NCI-H1092 treated with DMSO at 0.1 percent for 48 hours (cell line): ENCODE data around the gene WNT7B.

Experiments
- DNase-seq: peaks from one replicate; lab custom pipeline; 2025; lab: John Stamatoyannopoulos, UW

WNT7B gene

GRCh38 chr22:45906946-45907345, 70.0 kb downstream of the WNT7B start:
- no peak for DNase-seq

DNA sequence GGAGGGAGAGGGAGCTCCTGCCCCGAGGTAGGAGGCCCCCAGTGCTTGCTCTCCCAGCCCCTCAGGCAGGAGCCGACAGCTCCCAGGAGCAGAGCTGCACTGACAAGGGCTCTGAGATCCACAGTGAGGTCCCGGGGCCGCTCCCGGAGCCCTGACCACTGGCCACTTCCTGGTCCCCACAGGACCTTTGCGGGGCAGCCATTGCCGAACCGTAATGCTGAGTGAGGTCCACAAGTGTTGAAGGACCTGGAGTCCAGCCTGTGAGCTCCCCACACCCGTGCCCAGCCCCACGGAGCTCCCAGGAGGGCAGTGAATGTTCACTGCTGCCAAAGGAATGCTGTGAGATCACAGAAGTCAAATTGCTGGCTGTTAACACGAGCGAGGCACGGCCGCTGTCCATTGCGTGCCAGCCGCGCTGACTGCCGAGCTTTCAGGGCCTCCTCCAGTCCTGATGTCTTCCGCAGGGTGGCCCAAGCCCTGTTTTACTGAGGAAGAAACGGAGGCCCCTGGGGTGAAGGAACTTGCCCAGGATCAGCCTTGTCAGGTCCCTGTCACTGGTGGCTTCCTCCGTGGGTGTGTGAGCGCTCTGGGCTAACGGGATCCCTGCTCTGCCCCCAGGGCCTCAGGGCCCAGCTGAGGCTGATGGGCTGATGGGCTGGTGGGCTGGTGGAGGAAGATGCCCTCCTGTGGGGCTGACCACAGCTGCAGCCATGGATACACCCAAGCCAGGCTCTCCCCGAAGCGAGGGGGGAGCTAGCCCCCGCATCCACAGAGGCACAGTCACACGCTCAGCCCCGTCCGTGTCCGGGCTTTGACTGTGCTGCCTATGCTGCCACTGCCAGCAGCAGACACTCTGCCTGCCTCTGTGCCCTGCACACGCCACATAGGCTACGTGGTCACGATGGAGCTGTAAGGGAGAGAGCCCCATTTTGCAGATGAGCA, 70.8 kb downstream of the WNT7B start:
- DNase-seq = no peak

- DNase-seq = no peak
Measured at GRCh38 chr22:45905326-45905923, 71.5 kb downstream of the WNT7B start.

GRCh38 chr22:45904236-45904635, 72.7 kb downstream of the WNT7B start:
- no peak for DNase-seq

DNA sequence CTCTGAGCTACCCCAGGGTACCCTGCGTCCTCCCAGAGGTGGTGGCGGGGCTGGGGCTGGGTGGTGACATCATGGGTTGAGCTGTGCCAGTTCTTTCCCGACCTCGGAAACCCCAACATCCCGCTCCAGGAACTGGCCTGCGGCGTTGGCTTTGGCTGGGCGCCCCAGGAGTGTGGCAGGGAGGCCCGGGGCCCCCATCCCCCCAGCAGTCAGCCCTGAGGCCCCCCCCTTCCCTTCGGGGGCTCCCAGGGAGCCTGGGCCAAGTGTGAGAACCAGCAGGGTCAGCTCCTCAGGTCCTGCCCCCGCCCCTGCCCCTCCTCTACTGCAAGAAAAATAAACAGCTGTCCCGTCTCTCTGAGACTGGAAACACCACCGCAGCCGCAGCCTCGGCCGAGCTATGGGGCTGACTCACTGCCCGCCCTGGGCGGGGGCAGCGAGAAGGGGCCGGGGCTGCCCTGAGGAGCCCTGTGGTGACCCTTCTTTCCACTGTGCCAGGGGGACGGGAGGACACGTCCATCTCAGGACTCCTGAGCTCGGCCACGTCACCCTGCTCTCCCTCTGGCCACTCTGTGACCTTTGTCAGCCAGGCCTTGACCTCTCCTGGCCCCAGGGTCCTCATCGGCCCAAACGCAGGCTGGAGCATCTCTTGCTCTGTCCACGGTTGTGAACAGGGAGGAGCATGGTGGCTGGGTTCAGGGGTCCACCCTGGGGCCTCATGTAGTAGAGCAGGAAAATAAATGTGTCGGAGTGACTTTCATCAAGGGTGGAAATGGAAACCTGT, 73.4 kb downstream of the WNT7B start:
- DNase-seq = no peak

DNA sequence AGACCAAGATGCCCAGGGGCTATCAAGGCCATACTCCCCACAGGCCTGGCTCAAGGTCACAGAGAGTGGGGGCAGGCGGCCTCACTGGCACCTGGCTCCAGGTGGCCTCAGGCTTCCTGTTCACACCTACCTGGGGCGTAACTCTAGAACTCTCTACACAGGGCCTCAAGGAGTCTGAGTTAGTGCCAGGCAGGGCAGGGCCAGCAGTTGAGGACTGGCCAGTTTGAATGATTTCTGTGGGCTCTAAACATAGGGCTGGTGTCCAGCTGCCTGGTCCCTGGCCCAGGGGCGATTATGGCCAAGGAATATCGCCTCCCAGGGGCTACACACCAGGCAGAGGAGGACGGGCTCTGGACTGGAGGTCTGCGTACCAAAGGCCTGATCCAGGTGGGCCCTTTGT, 79.2 kb downstream of the WNT7B start:
- no peak for DNase-seq

DNA sequence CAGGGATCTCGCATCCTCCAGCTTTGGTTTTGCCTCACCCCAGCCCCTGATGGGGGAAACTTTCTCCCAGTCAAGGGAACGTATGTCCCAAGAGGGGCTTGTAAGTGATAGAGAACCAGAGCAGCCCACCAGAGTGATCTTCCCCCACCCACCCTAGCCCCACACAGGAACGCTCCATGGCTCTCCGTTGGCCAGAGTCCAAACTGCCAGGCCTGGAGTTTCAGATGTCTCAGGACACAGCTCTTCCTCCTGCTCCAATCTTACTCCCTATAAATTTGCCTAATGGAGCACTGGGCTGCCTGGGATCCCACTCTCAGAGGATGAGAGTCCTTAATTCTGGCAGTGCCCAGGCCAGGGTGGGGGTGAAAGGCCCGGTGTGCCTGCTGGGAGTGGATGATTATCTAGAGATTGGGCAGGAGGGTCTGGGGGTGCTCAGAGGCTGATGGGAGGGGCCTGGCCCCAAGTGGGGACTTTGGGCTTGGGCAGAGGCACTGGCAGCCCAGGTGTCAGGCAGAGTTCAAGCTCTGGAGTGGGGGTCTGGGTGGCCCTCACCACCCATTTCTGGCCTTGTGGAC, 79.9 kb downstream of the WNT7B start:
- DNase-seq = no peak

GRCh38 chr22:45896153-45896951, 80.6 kb downstream of the WNT7B start:
- no peak for DNase-seq

GRCh38 chr22:45895436-45896152, 81.4 kb downstream of the WNT7B start:
- no peak for DNase-seq

DNA sequence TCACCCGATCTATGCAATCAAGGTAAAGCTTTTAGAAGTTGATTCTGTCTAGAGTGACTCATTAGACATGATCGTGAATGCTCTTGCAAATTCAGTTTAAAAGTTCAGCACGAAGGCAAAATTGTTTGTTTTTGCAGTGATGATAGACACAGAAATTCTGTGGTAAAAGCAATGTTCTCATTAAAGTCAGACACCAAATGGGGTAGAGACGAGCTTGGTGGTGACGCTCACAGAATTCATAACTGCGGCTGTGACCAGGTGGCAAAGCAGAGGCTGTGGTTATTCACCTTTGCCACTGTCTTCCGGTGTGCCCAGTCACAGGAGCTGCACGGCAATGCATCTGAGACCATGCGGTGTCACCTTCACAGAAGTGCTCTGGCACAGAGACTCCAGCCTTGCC, 83.4 kb downstream of the WNT7B start:
- no peak for DNase-seq

GRCh38 chr22:45892681-45893461, 84.1 kb downstream of the WNT7B start:
- no peak for DNase-seq

DNA sequence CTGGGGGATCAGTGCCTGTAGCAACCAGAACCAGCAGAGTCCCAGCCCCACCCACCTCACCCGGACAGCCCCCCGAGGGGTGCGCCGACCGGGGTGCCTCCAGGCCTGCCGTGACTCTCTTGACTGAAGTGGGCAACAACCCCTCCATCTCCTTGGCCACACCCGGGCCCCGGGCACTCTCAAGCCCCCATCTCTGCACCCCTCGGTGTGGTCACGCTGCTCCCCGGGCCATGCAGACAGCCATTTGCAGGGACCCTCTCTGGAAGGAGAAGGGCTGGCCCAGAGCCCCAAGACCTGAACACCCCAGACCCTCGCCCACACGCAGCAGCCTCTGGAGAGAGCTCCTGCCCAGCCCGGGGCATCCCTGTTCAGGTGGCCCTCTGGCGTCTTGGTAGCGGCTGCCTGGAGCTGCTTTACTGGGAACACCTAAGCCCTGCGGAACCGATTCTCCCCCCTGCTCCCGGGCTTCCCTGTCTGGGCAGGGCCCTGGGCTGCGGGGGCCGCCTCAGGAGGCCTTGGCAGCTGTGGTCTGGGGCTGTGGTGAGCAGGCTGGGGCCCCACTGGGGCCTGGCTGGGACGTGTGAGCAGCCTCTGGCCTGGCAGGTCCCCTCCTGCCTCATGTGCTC, 84.9 kb downstream of the WNT7B start:
- no peak for DNase-seq

DNA sequence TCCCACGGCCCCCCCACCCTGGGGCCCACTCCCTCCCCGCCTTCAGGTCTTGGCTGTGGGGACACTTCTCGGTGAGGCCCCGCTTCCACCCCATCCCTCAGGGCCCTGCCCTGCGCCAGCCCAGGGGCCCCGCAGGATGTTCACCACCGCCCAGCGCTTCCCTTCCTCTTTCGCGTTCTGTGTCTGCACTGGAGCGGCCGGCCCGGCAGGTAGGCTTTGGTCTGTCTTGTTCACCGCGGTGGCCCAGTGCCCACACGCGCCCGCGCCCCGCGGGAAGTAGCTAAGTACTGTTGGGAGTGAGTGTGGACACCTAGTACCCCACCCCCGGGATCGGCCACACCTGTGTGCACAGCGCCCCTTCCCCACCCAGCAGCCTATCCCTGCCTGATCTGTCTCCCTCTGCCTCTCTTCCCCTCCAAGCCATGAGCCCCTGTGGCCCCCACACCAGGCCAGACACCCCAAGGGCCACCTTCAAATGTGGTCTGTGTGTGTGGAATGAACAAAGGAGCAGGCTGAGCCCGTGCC, 85.4 kb downstream of the WNT7B start:
- DNase-seq = no peak

DNA sequence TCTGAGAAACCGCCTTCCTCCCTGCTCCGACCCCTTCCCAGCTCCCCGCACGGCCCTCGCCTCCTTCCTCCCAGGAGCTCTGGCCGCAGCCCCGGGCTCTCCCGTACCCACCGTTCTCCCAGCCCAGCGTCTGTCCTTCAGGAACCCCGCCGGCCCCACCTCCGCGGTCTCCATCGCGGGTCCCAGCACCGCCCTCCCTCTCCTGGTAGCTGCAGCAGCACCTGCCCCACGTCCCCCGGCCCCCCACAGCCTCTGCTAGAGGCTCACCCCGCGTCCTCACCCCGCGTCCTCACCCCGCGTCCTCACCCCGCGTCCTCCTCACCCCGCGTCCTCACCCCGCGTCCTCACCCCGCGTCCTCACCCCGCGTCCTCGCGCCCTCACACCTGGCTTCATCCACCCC, 85.9 kb downstream of the WNT7B start:
- DNase-seq = no peak

DNA sequence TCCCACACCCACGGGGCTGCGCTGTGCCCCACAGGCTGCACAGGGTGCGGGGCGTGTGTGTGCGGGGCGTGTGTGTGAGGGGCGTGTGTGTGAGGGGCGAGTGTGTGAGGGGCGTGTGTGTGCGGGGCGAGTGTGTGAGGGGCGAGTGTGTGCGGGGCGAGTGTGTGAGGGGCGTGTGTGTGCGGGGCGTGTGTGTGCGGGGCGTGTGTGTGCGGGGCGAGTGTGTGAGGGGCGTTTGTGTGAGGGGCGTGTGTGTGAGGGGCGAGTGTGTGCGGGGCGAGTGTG, 86.7 kb downstream of the WNT7B start:
- DNase-seq = no peak

DNA sequence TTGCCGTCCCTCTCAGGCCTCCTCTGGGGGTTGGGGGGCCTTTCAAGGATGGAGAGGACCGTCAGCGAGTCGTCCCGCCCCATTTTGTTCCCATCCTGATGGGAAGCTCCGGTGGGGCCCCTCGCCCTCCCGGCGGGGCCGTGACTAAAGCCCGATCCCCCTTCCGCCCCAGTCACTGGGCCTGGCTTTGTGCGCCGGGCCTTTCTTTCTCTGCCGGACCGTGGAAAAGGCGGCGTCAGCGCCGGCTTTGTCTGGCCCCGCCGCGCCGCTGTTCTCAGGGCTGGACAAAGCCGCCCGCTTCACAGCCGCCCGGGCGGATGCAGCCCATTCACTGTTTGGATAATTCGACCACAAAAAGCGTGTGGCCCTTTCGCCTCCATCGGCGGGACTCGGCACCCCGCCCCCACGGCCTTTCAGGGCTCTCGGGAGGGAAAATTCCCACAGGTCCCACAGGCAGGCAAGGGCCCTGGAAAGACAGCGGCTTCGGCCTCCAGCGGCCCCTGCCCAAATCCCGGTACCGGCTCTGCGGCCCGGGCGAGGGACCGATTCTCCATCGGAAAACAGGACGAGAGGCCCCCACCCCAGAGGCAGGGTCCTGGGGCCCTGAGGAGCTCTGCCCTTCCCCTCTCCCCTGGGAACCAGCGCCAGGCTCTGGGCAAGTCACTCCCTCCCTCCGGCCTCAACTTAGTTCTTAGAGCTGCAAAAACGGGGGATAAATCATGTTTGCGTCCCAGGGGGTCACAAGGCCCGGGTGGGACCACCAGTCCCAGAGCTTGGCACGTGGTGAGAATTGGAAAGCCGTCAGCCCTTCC, 87.2 kb downstream of the WNT7B start:
- DNase-seq = no peak

DNA sequence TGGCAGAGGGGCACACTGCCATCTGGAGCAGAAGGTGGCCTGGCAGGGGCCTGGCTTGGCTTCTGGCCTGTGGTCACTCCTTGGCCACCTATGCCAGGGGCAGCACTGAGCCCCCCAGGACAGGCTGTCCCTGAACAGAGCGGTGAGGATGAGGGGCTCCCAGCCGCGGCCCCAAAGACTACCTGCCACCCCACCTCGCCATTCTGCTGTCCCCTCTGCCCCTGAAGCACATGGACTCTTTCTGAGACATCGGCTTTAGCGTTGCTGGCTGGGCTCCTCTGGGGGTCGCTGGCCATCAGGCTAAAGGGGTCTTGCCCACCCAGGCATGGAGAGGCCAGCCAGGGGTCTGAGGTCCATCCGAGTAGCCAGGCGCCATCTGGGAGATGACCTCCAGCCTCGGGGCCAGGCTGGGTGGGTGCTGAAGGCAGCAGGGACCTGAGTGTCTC, 87.8 kb downstream of the WNT7B start:
- no peak for DNase-seq

DNA sequence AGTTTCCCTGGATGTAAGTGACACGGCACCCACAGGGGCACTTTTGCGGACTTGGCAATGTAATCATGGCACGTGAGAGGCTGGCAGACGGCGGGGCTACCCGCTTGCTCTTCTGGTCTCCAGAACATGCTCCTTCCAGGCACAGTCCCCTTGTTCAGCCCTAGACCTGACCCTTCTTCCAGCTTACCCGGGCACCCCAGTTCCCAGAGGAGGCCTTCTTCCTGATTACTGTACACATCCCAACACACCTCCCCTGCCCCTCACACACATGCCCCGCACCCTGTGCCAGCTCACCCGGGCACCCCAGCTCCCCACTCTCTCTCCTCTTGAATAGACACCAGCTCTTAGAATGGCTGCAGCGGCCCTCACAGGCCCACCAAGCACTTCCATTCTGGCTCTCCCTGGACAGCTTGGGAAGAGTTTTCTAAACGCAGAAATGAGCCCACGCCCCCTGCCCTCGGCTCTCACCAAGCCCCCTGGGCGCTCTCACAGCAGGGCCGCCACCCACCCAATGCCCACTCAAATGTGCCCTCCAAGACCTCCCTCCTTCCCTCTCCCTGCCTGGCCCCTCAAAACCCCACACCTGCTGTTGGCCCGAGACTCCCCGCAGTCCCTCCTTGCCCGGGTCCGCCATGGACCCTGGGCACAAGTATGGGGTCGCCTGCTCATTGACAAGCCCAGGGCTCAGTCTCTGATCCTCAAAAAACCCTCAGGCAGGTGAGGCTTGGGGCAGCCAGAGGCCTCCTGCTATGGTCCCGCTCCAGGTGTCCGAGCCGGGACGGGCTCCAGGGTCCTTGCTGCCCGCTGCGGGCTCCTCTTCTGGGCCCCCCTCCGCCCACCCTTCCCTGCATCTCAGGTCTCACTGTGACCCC, 88.5 kb downstream of the WNT7B start:
- no peak for DNase-seq
